Endothelial cell of umbilical vein (primary cell): Measurements from ENCODE around the gene C17orf113.

Experiments
- EZH2 ChIP-seq: IDR thresholded peaks from 2 replicates; pipeline ENCODE4 v1.6.1; 2012; ENCODE audit warnings: borderline replicate concordance, low read depth, mild to moderate bottlenecking, moderate library complexity, low read length, inconsistent platforms; ENCODE audit not compliant: severe bottlenecking
- FOS ChIP-seq: IDR thresholded peaks from 2 replicates; pipeline ENCODE4 v1.6.1; 2011; ENCODE audit warnings: mild to moderate bottlenecking, low read length, moderate library complexity, borderline replicate concordance; ENCODE audit not compliant: insufficient read depth
- GATA2 ChIP-seq: IDR thresholded peaks from 2 replicates; pipeline ENCODE4 v1.7.0; 2011; ENCODE audit warnings: low read depth, mild to moderate bottlenecking, moderate library complexity, mixed read lengths, low read length; ENCODE audit not compliant: insufficient read length, insufficient read depth
- MYC ChIP-seq: IDR thresholded peaks from one replicate; pipeline ENCODE4 v1.6.1; 2011; ENCODE audit warnings: mild to moderate bottlenecking, low read depth, low read length
- POLR2A ChIP-seq: IDR thresholded peaks from 2 replicates; pipeline ENCODE4 v1.6.1; 2012; ENCODE audit warnings: low read depth, mild to moderate bottlenecking, control low read depth, low read length
- POLR2AphosphoS5 ChIP-seq: IDR thresholded peaks from 2 replicates; pipeline ENCODE4 v1.6.1; 2012; ENCODE audit warnings: low read depth, mild to moderate bottlenecking, control low read depth, low read length, moderate library complexity; ENCODE audit not compliant: insufficient read depth
- TF ChIP-seq, protein P1 (sequence below), 2 donors: IDR thresholded peaks; 1 replicate in 1 of 2; 2 replicates in 1 of 2; pipeline ENCODE4 v1.5.1; 2011; ENCODE audit warnings: low read length in 2 of 2, mild to moderate bottlenecking in 2 of 2, moderate library complexity in 2 of 2, control low read depth in 1 of 2, inconsistent platforms in 1 of 2, low read depth in 1 of 2; ENCODE audit not compliant: insufficient read depth in 1 of 2; ENCODE audit errors: extremely low read depth in 1 of 2
- TF ChIP-seq, protein P2 (sequence below): IDR thresholded peaks from 2 replicates; pipeline ENCODE4 v1.6.1; 2011; ENCODE audit not compliant: insufficient read depth, insufficient read length

DNA sequence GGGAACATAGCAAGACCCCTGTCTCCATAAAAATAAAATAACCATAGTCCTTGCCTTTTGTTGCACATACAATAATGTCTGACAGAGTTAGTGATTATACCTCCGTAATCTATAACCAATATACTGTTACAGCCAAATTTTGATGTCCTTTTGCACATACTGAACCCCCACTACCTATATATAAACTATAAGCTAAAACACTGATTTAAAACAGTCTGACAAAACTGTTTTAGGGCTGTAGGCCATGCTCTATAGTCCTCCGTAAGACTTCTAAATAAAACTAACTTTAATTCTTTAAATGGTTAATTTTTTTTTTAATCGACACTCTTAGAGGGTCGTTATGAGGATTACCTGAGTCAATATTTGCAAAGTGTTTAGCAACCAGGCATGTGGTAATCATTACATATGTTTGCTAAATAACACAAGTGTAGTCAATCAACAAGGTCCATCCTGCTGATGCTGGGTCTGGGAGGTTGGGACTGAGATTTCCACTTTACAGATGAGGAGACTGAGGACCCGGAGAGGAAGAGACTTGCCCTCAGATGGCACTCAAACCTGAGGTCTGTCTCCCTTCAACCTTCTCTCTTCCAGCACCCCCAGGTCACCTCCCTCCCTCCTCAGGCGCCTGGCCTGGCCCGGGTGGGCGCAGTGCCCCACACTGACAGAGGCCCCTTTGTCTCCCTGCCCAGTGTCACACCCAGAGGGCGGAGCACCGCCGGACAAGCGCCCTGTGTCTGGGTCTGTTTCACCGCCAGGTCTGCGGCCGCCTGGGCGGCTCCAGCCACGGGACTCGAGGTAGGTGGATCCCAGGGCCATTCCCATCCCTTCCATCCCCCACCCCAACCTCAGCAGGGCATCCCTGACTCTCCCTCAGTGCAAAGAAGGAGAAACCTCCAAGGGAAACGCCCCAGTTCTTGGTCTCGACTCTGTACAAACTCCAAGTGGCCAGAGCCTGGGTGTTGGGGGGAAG, 37.6 kb upstream of the C17orf113 start:
- TF ChIP-seq, protein P1, sequence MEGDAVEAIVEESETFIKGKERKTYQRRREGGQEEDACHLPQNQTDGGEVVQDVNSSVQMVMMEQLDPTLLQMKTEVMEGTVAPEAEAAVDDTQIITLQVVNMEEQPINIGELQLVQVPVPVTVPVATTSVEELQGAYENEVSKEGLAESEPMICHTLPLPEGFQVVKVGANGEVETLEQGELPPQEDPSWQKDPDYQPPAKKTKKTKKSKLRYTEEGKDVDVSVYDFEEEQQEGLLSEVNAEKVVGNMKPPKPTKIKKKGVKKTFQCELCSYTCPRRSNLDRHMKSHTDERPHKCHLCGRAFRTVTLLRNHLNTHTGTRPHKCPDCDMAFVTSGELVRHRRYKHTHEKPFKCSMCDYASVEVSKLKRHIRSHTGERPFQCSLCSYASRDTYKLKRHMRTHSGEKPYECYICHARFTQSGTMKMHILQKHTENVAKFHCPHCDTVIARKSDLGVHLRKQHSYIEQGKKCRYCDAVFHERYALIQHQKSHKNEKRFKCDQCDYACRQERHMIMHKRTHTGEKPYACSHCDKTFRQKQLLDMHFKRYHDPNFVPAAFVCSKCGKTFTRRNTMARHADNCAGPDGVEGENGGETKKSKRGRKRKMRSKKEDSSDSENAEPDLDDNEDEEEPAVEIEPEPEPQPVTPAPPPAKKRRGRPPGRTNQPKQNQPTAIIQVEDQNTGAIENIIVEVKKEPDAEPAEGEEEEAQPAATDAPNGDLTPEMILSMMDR (IDR thresholded peaks at IDR 0.05; ENCODE audit: extremely low read depth in 1 of 2, insufficient read depth in 1 of 2, low read depth in 1 of 2, low read length in 2 of 2), result no peak
- TF ChIP-seq, protein P2, sequence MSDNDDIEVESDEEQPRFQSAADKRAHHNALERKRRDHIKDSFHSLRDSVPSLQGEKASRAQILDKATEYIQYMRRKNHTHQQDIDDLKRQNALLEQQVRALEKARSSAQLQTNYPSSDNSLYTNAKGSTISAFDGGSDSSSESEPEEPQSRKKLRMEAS, result no peak
- no peak for TF ChIP-seq POLR2AphosphoS5
- no peak for TF ChIP-seq POLR2A
- no peak for TF ChIP-seq EZH2
- TF ChIP-seq GATA2, result no peak
- no peak for TF ChIP-seq MYC
- no peak for TF ChIP-seq FOS
